SK-N-SH (cell line): ENCODE data around the gene SMIM3. TPM values are rescaled to one million over a fixed set of nuclear protein-coding genes. Genes with fewer than 3 reads are reported as not detected.

Experiments
- CTCF ChIA-PET: fragments of 300-600, 350-600 bp; formaldehyde crosslinking; extraction: SDS; loops from one replicate; lab custom pipeline; 2021; lab: Yijun Ruan, JAX
- POLR2A ChIA-PET: fragments of 350-600 bp; sonication (Branson Sonifier 250); formaldehyde crosslinking; extraction: SDS; loops from one replicate; lab custom pipeline; 2020; ENCODE audit warnings: antibody characterized with exemption, inconsistent platforms; lab: Yijun Ruan, JAX
- DNase-seq: peaks from one replicate; pipeline ENCODE4 v3.0.0; 2012
- H2AFZ ChIP-seq: fragments of 200-600 bp; sonication (generic); 2 replicates; pipeline ENCODE4 v1.8.1; 2016; ENCODE audit warnings: antibody characterized with exemption, mild to moderate bottlenecking, low read depth
- H3F3A ChIP-seq: fragments of 200-600 bp; sonication (generic); replicated peaks from 2 replicates; pipeline ENCODE3; 2016; ENCODE audit warnings: antibody characterized with exemption, mild to moderate bottlenecking; ENCODE audit not compliant: insufficient read depth
- H3K27ac ChIP-seq, 2 experiments: fragments of 200-500 bp in 1 of 2; fragments of 200-600 bp in 1 of 2; sonication (Bioruptor generic) in 1 of 2; sonication (generic), shearing (Covaris generic) in 1 of 2; 2 replicates each; pipeline versions ENCODE4 v1.5.1 to v1.6.1; 2014 to 2016; ENCODE audit warnings: low read depth in 2 of 2, inconsistent platforms in 1 of 2, low read length in 1 of 2, mild to moderate bottlenecking in 1 of 2, mixed read lengths in 1 of 2
- H3K27me3 ChIP-seq: fragments of 200-600 bp; sonication (generic), shearing (Covaris generic); 2 replicates; pipeline ENCODE4 v1.6.1; 2016; ENCODE audit warnings: mixed run types; ENCODE audit not compliant: insufficient read depth
- H3K36me3 ChIP-seq, 2 experiments: fragments of 200-500 bp in 1 of 2; fragments of 200-600 bp in 1 of 2; sonication (Bioruptor generic) in 1 of 2; sonication (generic) in 1 of 2; replicated peaks in 1 of 2; 2 replicates each; pipeline versions ENCODE3 to v1.5.1; 2014 to 2016; ENCODE audit warnings: low read length in 1 of 2, mild to moderate bottlenecking in 1 of 2; ENCODE audit not compliant: insufficient read depth in 2 of 2, control insufficient read depth in 1 of 2
- H3K4me1 ChIP-seq, 2 experiments: fragments of 200-500 bp in 1 of 2; fragments of 200-600 bp in 1 of 2; sonication (Bioruptor generic) in 1 of 2; sonication (generic), shearing (Covaris generic) in 1 of 2; 2 replicates each; pipeline versions ENCODE4 v1.5.1 to v1.6.1; 2014 to 2016; ENCODE audit warnings: low read depth in 1 of 2, low read length in 1 of 2, mixed run types in 1 of 2; ENCODE audit not compliant: insufficient read depth in 2 of 2, control insufficient read depth in 1 of 2
- H3K4me2 ChIP-seq: fragments of 200-600 bp; sonication (generic), shearing (Covaris generic); 2 replicates; pipeline ENCODE4 v1.6.1; 2017; ENCODE audit warnings: mixed run types
- H3K4me3 ChIP-seq, 2 experiments: fragments of 200-500 bp in 1 of 2; fragments of 200-600 bp in 1 of 2; sonication (Bioruptor generic) in 1 of 2; sonication (generic), shearing (Covaris generic) in 1 of 2; 2 replicates each; pipeline versions ENCODE4 v1.5.1 to v1.8.1; 2014 to 2016; ENCODE audit warnings: low read depth in 2 of 2, inconsistent platforms in 1 of 2, low read length in 1 of 2, mild to moderate bottlenecking in 1 of 2, mixed read lengths in 1 of 2, moderate library complexity in 1 of 2
- H3K79me2 ChIP-seq: fragments of 200-600 bp; sonication (generic); 2 replicates; pipeline ENCODE4 v1.8.1; 2017; ENCODE audit warnings: mild to moderate bottlenecking; ENCODE audit not compliant: insufficient read depth
- H3K9ac ChIP-seq: fragments of 200-600 bp; sonication (generic); 2 replicates; pipeline ENCODE4 v1.6.1; 2017; ENCODE audit warnings: mixed run types
- H3K9me2 ChIP-seq: fragments of 200-600 bp; sonication (generic); 2 replicates; pipeline ENCODE4 v1.6.1; 2017; ENCODE audit warnings: mixed run types
- H3K9me3 ChIP-seq: fragments of 200-600 bp; sonication (generic); 2 replicates; pipeline ENCODE4 v1.6.1; 2017; ENCODE audit warnings: mixed run types, mild to moderate bottlenecking, moderate library complexity
- H4K20me1 ChIP-seq: fragments of 200-600 bp; sonication (generic); 2 replicates; pipeline ENCODE4 v1.6.1; 2017; ENCODE audit warnings: mild to moderate bottlenecking, mixed run types; ENCODE audit not compliant: insufficient read depth
- CHD2 ChIP-seq: fragments of 150-350 bp; IDR thresholded peaks from 2 replicates; pipeline ENCODE4 v1.6.1; 2018; ENCODE audit warnings: low read length; ENCODE audit not compliant: partially characterized antibody
- ELF1 ChIP-seq: IDR thresholded peaks from 2 replicates; pipeline ENCODE4 v1.4.0; 2012
- EP300 ChIP-seq, 2 experiments: IDR thresholded peaks; 2 replicates each; pipeline versions ENCODE4 v1.4.0 to v1.6.1; 2012; ENCODE audit warnings: borderline replicate concordance in 1 of 2, low read depth in 1 of 2, low read length in 1 of 2
- FOSL2 ChIP-seq: IDR thresholded peaks from 2 replicates; pipeline ENCODE4 v1.4.0; 2012; ENCODE audit warnings: low read depth, mild to moderate bottlenecking, moderate library complexity, borderline replicate concordance
- MAX ChIP-seq: IDR thresholded peaks from 2 replicates; pipeline ENCODE4 v1.4.0; 2012; ENCODE audit warnings: low read depth
- MEF2A ChIP-seq: IDR thresholded peaks from 2 replicates; pipeline ENCODE4 v1.4.0; 2012; ENCODE audit warnings: low read depth, borderline replicate concordance
- MXI1 ChIP-seq: IDR thresholded peaks from 2 replicates; pipeline ENCODE4 v1.6.1; 2012; ENCODE audit warnings: mild to moderate bottlenecking, low read depth, low read length, improper control_type of control experiment
- NFIC ChIP-seq: IDR thresholded peaks from 2 replicates; pipeline ENCODE4 v1.4.0; 2012; ENCODE audit warnings: borderline replicate concordance
- NRF1 ChIP-seq: IDR thresholded peaks from 2 replicates; pipeline ENCODE4 v1.6.1; 2012; ENCODE audit warnings: low read depth, mild to moderate bottlenecking, low read length
- RFX5 ChIP-seq: IDR thresholded peaks from 2 replicates; pipeline ENCODE4 v1.6.1; 2012; ENCODE audit warnings: mild to moderate bottlenecking, improper control_type of control experiment, low read length
- RXRA ChIP-seq: IDR thresholded peaks from 2 replicates; pipeline ENCODE4 v1.4.0; 2012; ENCODE audit warnings: low read depth, mild to moderate bottlenecking, borderline replicate concordance
- SIN3A ChIP-seq: IDR thresholded peaks from 2 replicates; pipeline ENCODE4 v1.6.1; 2012; ENCODE audit warnings: low read depth, mild to moderate bottlenecking, low read length, moderate library complexity, borderline replicate concordance
- SMC3 ChIP-seq: IDR thresholded peaks from 2 replicates; pipeline ENCODE4 v1.6.1; 2012; ENCODE audit warnings: low read depth, low read length, improper control_type of control experiment
- TAF1 ChIP-seq: IDR thresholded peaks from 2 replicates; pipeline ENCODE4 v1.6.1; 2012; ENCODE audit warnings: low read depth, mild to moderate bottlenecking, low read length, moderate library complexity, borderline replicate concordance
- TEAD4 ChIP-seq: IDR thresholded peaks from 2 replicates; pipeline ENCODE4 v1.4.0; 2012; ENCODE audit warnings: mild to moderate bottlenecking, borderline replicate concordance; ENCODE audit not compliant: insufficient read depth
- YY1 ChIP-seq: IDR thresholded peaks from 2 replicates; pipeline ENCODE4 v1.4.0; 2012; ENCODE audit warnings: low read depth, mild to moderate bottlenecking
- WGBS: methylation state at CpG from one replicate; pipeline ENCODE4 v1.1.6; 2017; ENCODE audit warnings: low lambda C conversion rate; 5-methylcytosine and 5-hydroxymethylcytosine counted together
- polyA plus RNA-seq, 3 experiments: library from polyadenylated mRNA; depleted of rRNA; stranded (reverse); fragments of >200 nt; gene quantifications; 2 replicates each; pipeline ENCODE4 v1.2.3, GENCODE V29; 2012
- TF ChIP-seq, protein P1 (sequence below): IDR thresholded peaks from 2 replicates; pipeline ENCODE4 v1.6.1; 2012; ENCODE audit warnings: mild to moderate bottlenecking, low read depth, low read length, moderate library complexity
- TF ChIP-seq, protein P2 (sequence below): fragments of 150-350 bp; IDR thresholded peaks from 2 replicates; pipeline ENCODE4 v1.6.1; 2016; ENCODE audit warnings: mild to moderate bottlenecking, low read depth, low read length

The SMIM3 gene
- polyA plus RNA-seq, 1 of the 3 experiments (the other 2 are of a cell fraction), result 39.9 TPM

DNA sequence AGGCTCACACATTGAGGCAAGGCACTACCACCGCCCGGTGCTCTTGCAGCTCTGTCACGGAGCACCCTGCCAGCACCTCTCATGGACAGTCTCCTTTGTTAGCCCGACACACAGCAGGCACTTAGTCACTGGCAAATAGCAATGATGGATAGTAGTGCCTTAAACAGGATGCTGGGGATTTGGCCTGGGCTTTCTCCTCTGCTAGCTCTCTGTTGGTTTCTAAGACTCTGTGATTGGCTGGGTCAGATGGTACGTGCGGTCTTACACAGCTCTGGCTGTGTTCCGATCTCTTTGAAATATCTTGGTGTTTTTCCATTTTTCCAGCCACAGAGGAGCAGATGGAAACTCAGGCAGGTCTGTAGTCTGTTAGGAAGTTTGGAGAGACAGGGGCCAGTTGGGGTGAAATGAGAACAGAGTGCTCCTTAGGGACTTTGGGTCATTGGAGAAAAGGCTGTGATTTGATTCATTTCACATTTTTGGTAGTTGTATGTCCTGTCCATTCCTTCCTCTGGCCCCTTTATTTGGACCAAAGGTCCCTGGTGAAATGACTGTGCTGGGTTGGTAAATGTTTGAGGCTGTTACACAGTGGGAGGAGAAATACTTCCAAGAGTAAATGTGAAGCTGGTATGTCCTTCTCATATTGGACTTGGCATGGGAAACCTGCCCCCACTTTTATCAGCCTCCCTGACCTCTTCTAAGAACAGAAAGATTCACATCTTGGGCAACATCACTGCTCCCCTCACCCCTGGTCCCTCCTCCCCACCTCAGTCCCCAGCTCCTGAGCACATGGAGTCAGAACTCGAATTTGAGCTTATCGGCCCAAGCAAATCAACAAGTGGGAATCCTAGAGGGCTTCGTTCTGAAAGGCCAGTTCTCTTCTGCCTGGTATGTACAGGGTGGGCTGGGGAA is 3.4 kb downstream of the SMIM3 start (continued):
- TF ChIP-seq NFIC, result peak; percentile 89

GRCh38 chr5:150782850-150783249 is 4.3 kb downstream of the SMIM3 start:
- WGBS, result 92% methylated on average over 3 of the region's 3 CpGs
- Histone ChIP-seq H3K4me2 (peak overlapping the region; percentile 86), H4K20me1 (no peaks in the 10 kb centered on the region), H3K79me2 (peaks cover 80% of the 10 kb centered on the region), H3K9ac (peak overlapping the region; percentile 45), H3K9me2 (no peaks in the 10 kb centered on the region), H3K4me3 (peak overlapping the region in 1 of 2 experiments; percentile 8; a peak in 1 of 4 replicates), H3K27me3 (no peaks in the 10 kb centered on the region), H3K27ac (peak overlapping the region; percentile 67 to 85), H3F3A (peaks cover 42% of the 10 kb centered on the region), H3K4me1 (peaks cover 14 to 58% of the 10 kb centered on the region in 2 experiments; a peak in 3 of 4 replicates), H2AFZ (no peak overlapping the region), H3K9me3 (no peaks in the 10 kb centered on the region; the same call in 1 of the 2 replicates), H3K36me3 (peaks cover 0 to 12% of the 10 kb centered on the region in 2 experiments)
- ChIA-PET POLR2A (no interaction called here), CTCF (interaction anchor here (0.8 to 2.8 kb wide), 3 partner anchors 64 to 223 kb away, joined by 3 to 10 read pairs (median 4); partner anchors contain the start of gene RBM22)
- TF ChIP-seq CHD2 (no peak), TAF1 (no peak), YY1 (no peak), MEF2A (no peak), FOSL2 (no peak), ELF1 (no peak), RFX5 (no peak), NRF1 (no peak), SIN3A (no peak), EP300 (IDR thresholded peaks at IDR 0.05; ENCODE audit: borderline replicate concordance in 1 of 2, low read depth in 1 of 2, low read length in 1 of 2) (no peak), RXRA (no peak), MXI1 (no peak), SMC3 (no peak), MAX (no peak), TEAD4 (no peak)
- TF ChIP-seq, protein P1, sequence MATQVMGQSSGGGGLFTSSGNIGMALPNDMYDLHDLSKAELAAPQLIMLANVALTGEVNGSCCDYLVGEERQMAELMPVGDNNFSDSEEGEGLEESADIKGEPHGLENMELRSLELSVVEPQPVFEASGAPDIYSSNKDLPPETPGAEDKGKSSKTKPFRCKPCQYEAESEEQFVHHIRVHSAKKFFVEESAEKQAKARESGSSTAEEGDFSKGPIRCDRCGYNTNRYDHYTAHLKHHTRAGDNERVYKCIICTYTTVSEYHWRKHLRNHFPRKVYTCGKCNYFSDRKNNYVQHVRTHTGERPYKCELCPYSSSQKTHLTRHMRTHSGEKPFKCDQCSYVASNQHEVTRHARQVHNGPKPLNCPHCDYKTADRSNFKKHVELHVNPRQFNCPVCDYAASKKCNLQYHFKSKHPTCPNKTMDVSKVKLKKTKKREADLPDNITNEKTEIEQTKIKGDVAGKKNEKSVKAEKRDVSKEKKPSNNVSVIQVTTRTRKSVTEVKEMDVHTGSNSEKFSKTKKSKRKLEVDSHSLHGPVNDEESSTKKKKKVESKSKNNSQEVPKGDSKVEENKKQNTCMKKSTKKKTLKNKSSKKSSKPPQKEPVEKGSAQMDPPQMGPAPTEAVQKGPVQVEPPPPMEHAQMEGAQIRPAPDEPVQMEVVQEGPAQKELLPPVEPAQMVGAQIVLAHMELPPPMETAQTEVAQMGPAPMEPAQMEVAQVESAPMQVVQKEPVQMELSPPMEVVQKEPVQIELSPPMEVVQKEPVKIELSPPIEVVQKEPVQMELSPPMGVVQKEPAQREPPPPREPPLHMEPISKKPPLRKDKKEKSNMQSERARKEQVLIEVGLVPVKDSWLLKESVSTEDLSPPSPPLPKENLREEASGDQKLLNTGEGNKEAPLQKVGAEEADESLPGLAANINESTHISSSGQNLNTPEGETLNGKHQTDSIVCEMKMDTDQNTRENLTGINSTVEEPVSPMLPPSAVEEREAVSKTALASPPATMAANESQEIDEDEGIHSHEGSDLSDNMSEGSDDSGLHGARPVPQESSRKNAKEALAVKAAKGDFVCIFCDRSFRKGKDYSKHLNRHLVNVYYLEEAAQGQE, result no peak
- TF ChIP-seq, protein P2, sequence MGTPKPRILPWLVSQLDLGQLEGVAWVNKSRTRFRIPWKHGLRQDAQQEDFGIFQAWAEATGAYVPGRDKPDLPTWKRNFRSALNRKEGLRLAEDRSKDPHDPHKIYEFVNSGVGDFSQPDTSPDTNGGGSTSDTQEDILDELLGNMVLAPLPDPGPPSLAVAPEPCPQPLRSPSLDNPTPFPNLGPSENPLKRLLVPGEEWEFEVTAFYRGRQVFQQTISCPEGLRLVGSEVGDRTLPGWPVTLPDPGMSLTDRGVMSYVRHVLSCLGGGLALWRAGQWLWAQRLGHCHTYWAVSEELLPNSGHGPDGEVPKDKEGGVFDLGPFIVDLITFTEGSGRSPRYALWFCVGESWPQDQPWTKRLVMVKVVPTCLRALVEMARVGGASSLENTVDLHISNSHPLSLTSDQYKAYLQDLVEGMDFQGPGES, result no peak
- DNase-seq, result no peak
